GM18505 (cell line): ENCODE results near the gene ARHGEF3.
A peak's percentile ranks its signal among the peaks of the same experiment; 100 is the strongest.

ENCODE experiments used
- ATAC-seq: cut with Tn5 transposase; IDR thresholded peaks from one replicate; pipeline ENCODE4 v1.9.1; 2021; ENCODE audit not compliant: unreplicated experiment
- POLR2A ChIP-seq: IDR thresholded peaks from 4 replicates; pipeline ENCODE4 v1.6.1; 2011; ENCODE audit warnings: borderline replicate concordance; ENCODE audit not compliant: insufficient read depth, insufficient read length; ENCODE audit errors: extremely low read depth

Gene ARHGEF3

GRCh38 chr3:56795829-56796185, 5.9 kb downstream of the ARHGEF3 start:
- ATAC-seq = no peak
- TF ChIP-seq POLR2A = no peak

GRCh38 chr3:56795097-56795828, 6.5 kb downstream of the ARHGEF3 start:
- TF ChIP-seq POLR2A = no peak
- no peak for ATAC-seq

- no peak for ATAC-seq
- no peak for TF ChIP-seq POLR2A
Observed at GRCh38 chr3:56792193-56792592, 9.6 kb downstream of the ARHGEF3 start.

- no peak for ATAC-seq
- TF ChIP-seq POLR2A = no peak
Observed at GRCh38 chr3:56790016-56790821, 11.5 kb downstream of the ARHGEF3 start.

DNA sequence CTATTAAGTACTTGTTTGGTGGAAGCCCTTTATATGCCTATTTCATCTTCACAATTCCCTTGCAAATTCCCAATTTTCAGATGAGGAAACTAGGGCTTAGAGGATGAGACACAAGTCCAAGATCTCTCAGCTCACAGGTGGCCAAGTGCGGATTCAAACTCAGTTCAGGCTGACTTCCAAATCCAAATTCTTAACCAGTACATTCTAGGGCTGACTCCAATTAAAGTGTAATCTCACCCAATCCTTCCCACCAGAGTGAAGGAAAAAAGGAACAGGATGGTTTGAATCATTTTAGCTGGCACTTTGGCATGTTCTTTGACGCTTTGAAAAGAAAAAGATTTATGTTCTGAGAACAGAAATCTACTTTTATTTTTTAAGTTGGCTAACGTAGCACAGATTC, 12.7 kb downstream of the ARHGEF3 start:
- TF ChIP-seq POLR2A = no peak
- no peak for ATAC-seq

- TF ChIP-seq POLR2A = no peak
Observed at GRCh38 chr3:56788521-56788920, 13.2 kb downstream of the ARHGEF3 start.

GRCh38 chr3:56787784-56788256, 13.9 kb downstream of the ARHGEF3 start:
- ATAC-seq = no peak
- TF ChIP-seq POLR2A = no peak

More at GRCh38 chr3:56788521-56788920, 13.2 kb downstream of the ARHGEF3 start:
- no peak for ATAC-seq

DNA sequence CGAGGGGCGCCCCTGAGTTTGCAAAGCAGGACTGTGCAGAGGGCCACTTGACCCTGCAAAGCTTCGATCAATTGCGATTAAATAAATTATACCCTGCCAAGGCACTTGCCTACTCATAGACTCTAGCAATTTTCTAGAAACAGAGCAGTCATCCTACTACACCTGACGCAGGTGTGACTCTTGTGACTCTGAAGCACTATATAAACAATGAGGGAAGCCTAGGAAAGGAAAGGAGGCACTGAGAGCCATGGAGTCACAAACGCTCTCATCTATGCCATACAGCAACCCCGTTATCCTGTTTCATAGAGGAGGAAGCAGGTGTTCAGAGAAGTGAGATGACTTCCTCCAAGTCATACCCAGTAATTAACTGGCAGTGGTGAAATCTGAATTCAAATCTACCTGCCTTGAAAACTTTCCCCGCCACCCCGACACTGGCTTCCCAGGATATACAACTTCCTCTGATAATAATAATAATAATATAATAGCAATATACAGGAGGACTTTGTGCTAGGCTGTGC, 14.4 kb downstream of the ARHGEF3 start:
- ATAC-seq = no peak
- TF ChIP-seq POLR2A = no peak

- TF ChIP-seq POLR2A = no peak
- no peak for ATAC-seq
Observed at GRCh38 chr3:56785499-56785898, 16.2 kb downstream of the ARHGEF3 start.

DNA sequence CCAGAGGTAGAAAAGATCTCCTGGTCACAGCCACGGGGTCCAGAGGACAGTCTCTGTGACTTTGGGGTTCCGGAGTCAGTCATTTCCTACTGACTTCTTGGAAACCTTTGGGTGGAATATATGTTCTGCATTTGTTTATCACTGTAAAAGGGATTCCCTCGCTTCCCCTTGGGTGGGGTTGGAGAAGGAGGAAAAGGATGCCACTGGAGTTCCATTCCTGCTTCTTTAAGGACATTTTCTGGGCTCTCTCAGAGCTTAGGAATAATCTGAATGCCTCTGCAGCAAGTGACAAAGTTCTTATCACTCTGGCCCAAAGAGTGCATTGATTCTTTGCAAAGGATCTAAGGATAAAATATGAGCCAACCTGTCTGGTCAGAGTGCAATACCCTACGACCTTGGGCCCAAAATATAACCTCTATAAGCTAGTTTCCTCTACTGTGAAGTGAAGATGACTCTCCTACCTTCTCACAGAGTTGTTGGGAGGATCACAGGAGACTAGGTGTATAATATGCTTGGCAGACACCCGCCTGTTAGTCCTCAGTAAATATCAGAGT, 17.2 kb downstream of the ARHGEF3 start:
- ATAC-seq = no peak

DNA sequence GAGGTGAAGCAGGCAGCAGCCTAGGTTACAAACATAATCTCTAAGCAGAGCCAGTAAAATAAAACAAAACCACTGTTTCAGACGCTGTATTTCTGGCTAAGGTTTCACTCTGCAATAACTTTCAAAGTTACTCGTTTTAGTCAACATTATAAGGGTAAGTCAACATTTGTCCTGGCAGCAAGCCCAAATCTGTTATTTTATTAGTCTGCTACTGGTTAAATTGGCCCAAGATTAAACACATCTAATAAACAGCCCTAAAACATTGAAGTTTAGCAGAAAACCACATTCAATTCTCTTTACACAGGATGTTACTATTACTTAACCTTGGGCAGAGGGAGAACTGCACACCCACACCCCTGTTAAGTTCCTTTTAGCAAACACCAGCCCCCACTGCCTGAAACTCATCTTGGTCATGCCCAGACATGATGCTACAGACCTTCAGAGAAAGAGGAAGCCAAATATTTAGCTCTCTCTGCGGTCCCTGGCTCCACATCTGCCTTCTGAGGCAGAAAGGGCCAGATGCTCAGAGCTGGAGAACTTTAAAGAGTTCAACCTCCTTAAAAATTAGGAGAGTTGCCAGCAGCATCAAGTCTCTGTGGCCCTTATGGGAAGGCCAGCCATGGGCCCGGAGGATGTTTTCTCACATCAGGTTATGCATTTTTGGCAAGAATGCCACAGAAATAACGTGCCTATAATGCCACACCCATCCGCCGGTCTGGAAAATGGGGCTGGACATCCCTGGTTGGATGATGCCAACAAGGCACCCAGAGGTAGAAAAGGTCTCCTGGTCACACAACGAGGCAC, 17.9 kb downstream of the ARHGEF3 start:
- peak; percentile 32 for TF ChIP-seq POLR2A
- peak; percentile 95 for ATAC-seq

More for the DNA sequence above, 17.2 kb downstream of the ARHGEF3 start:
- no peak for TF ChIP-seq POLR2A

DNA sequence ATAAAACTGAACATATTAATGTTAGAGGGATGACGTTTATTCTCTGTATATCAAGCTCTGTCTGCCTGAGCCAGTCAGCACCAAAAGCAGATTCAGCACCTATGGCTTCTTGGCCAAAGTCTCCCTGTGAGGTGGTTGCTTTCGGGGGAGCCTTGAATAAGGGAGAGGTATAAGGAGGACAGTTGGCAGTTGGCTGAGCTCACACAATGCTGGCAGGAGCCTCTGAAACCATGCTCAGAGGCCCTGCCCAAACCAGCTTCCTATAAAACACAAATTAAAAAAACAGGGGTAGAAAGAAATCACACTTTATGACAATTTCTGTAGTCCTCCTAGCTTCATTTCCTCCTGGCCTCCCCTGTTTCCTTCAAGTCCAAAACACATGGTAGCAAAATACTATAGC, 18.8 kb downstream of the ARHGEF3 start:
- no peak for ATAC-seq
- no peak for TF ChIP-seq POLR2A

- no peak for ATAC-seq
- no peak for TF ChIP-seq POLR2A
Observed at GRCh38 chr3:56782215-56782614, 19.5 kb downstream of the ARHGEF3 start.
